ENCODE data around the gene TDG. TPM values are rescaled to one million over a fixed set of nuclear protein-coding genes. Genes with fewer than 3 reads are reported as not detected.

The TDG gene
- total RNA-seq, 1 experiment from 2014 or later, result 70.3 TPM

GRCh38 chr12:103944964-103945363 is 20.7 kb upstream of the TDG start:
- no peak overlapping the region for H3T11ph ChIP-seq (ENCODE audit: low read length)
- no peak overlapping the region for H2AFZ ChIP-seq (ENCODE audit: low read length)
- H2BK15ac ChIP-seq (ENCODE audit: low read depth, low read length), result no peak overlapping the region
- H2BK12ac ChIP-seq (ENCODE audit: insufficient read length, low read depth, low read length), result no peak overlapping the region
- no peak overlapping the region for H3K4me2 ChIP-seq (ENCODE audit: insufficient read depth, insufficient read length, low read length)
- no peaks in the 10 kb centered on the region for H3K79me2 ChIP-seq (ENCODE audit: insufficient read depth, low read length)
- H3K56ac ChIP-seq (ENCODE audit: insufficient read length, low read depth, low read length), result no peak overlapping the region
- H2BK20ac ChIP-seq (ENCODE audit: low read depth, low read length, poor library complexity, severe bottlenecking), result no peak overlapping the region
- Mint-ChIP-seq H3K4me3 (no peak overlapping the region), H3K9me3 (no peaks in the 10 kb centered on the region), H3K27ac (no peak overlapping the region), H3K4me1 (no peaks in the 10 kb centered on the region), H3K36me3 (ENCODE audit: insufficient read depth in 1 of 3, low read depth in 3 of 3) (peaks cover 73 to 97% (median 94%) of the 10 kb centered on the region in 3 experiments; a peak in 6 of 7 replicates), H3K27me3 (ENCODE audit: low read depth) (no peaks in the 10 kb centered on the region)
- H2BK5ac ChIP-seq (ENCODE audit: insufficient read length, low read length), result no peak overlapping the region
- H3K27me3 ChIP-seq (ENCODE audit: insufficient read depth, low read length), result no peaks in the 10 kb centered on the region
- no peak overlapping the region for H3K4ac ChIP-seq (ENCODE audit: low read depth, low read length)
- H2BK120ac ChIP-seq (ENCODE audit: low read depth, low read length, poor library complexity, severe bottlenecking), result no peak overlapping the region
- no peaks in the 10 kb centered on the region for H3K23me2 ChIP-seq (ENCODE audit: insufficient read length, low read depth, low read length, poor library complexity, severe bottlenecking)
- no peaks in the 10 kb centered on the region for H3K79me1 ChIP-seq (ENCODE audit: insufficient read depth, low read depth, low read length, poor library complexity, severe bottlenecking)
- no peak overlapping the region for H4K91ac ChIP-seq (ENCODE audit: insufficient read length, low read depth, low read length)
- H3K9ac ChIP-seq (ENCODE audit: extremely low read depth, insufficient read length, low read length), result no peak overlapping the region
- H3K9me3 ChIP-seq (ENCODE audit: control insufficient read depth, low read depth, low read length), result no peaks in the 10 kb centered on the region
- no peak overlapping the region for H3K23ac ChIP-seq (ENCODE audit: insufficient read length, low read depth, low read length)
- H3K4me1 ChIP-seq (ENCODE audit: insufficient read depth, low read length), result no peaks in the 10 kb centered on the region
- no peak for TF ChIP-seq CTCF (conservative IDR thresholded peaks at IDR 0.05)
- no peak overlapping the region for H3K27ac ChIP-seq (ENCODE audit: insufficient read length, low read depth, low read length)
- DNase-seq, result no peak
- no peak overlapping the region for H3K14ac ChIP-seq (ENCODE audit: insufficient read depth, low read length)
- H4K20me1 ChIP-seq (ENCODE audit: control insufficient read depth, insufficient read depth, insufficient read length), result no peaks in the 10 kb centered on the region
- H2AK5ac ChIP-seq (ENCODE audit: insufficient read length, low read length), result no peak overlapping the region
- H3K18ac ChIP-seq (ENCODE audit: insufficient read length, low read depth, low read length), result no peak overlapping the region
- no peak overlapping the region for H4K8ac ChIP-seq (replicated peaks; ENCODE audit: insufficient read length, low read depth, low read length)
- WGBS (ENCODE audit: extremely low coverage, insufficient read length, low lambda C conversion rate), result no CpG with 5 or more reads among the region's 3 CpGs
- no peak overlapping the region for H4K5ac ChIP-seq (ENCODE audit: insufficient read length, low read depth, low read length)

Data from H9 (cell line).